ENCODE measurements around the gene SNRNP25. TPM values are rescaled to one million over a fixed set of nuclear protein-coding genes. Genes with fewer than 3 reads are reported as not detected.

SNRNP25 gene
- total and polyA plus RNA-seq, 2 of the 8 experiments (the other 6 are each of a cell fraction or from before 2014, with no cell fraction given), result 53.0 to 58.4 TPM

GRCh38 chr16:79151-80054 lies 25.8 kb downstream of the SNRNP25 start:
- Histone ChIP-seq H4K5ac (ENCODE audit: insufficient read length, low read depth, low read length) (no peak overlapping the region), H3K79me1 (ENCODE audit: low read depth, low read length) (no peaks in the 10 kb centered on the region), H2BK120ac (replicated peaks; ENCODE audit: low read depth, low read length) (no peak overlapping the region), H2BK15ac (ENCODE audit: low read length) (no peak overlapping the region), H4K8ac (ENCODE audit: extremely low read depth, insufficient read depth, low read length) (no peak overlapping the region), H3K56ac (replicated peaks; ENCODE audit: insufficient read length, low read depth, low read length) (no peak overlapping the region), H3K4me1 (replicated peaks in 1 of 4; ENCODE audit: control insufficient read depth in 3 of 4, insufficient read depth in 4 of 4, low read length in 3 of 4) (peaks cover 6 to 47% (median 28%) of the 10 kb centered on the region in 4 experiments), H3K79me2 (ENCODE audit: control insufficient read depth in 1 of 2, insufficient read depth in 2 of 2, low read length in 2 of 2) (no peaks in the 10 kb centered on the region), H3K36me3 (ENCODE audit: control insufficient read depth in 2 of 4, insufficient read depth in 4 of 4, low read length in 3 of 4) (peaks cover 0 to 2% (median 0%) of the 10 kb centered on the region in 4 experiments; a peak in 1 of 8 replicates), H4K91ac (replicated peaks; ENCODE audit: insufficient read length, low read length) (no peak overlapping the region), H2BK20ac (ENCODE audit: low read length) (no peak overlapping the region), H3K9ac (replicated peaks in 1 of 4; ENCODE audit: extremely low read depth in 1 of 4, low read depth in 3 of 4, low read length in 3 of 4) (no peak overlapping the region), H3K27me3 (replicated peaks in 1 of 4; ENCODE audit: control insufficient read depth in 3 of 4, extremely low read depth in 1 of 4, insufficient read depth in 3 of 4, low read length in 3 of 4) (peaks cover 0 to 4% (median 2%) of the 10 kb centered on the region in 4 experiments; a peak in 3 of 7 replicates), H3K14ac (ENCODE audit: insufficient read length) (no peak overlapping the region), H3K4me2 (ENCODE audit: insufficient read depth in 1 of 2, low read depth in 2 of 2, low read length in 2 of 2) (peak overlapping the region; percentile 92 to 95; a peak in 3 of 4 replicates), H2BK12ac (ENCODE audit: low read depth, low read length) (no peak overlapping the region), H3K27ac (ENCODE audit: low read depth, low read length) (no peak overlapping the region), H3K18ac (ENCODE audit: extremely low read depth, low read length) (no peak overlapping the region), H2AFZ (ENCODE audit: low read length) (no peak overlapping the region), H4K20me1 (replicated peaks in 1 of 2; ENCODE audit: control insufficient read depth in 1 of 2, insufficient read depth in 2 of 2, low read length in 2 of 2) (peaks cover 2 to 5% of the 10 kb centered on the region in 2 experiments), H3K9me3 (ENCODE audit: insufficient read depth in 2 of 2, low read depth in 1 of 2, low read length in 1 of 2) (no peaks in the 10 kb centered on the region), H2BK5ac (ENCODE audit: low read depth, low read length) (no peak overlapping the region), H2AK5ac (ENCODE audit: low read depth, low read length) (no peak overlapping the region), H3K23ac (ENCODE audit: insufficient read length) (no peak overlapping the region), H3K23me2 (ENCODE audit: low read depth, low read length) (peaks cover 15% of the 10 kb centered on the region; the same call in 1 of the 2 replicates), H3K4me3 (ENCODE audit: extremely low read depth in 1 of 4, insufficient read depth in 2 of 4, low read depth in 3 of 4, low read length in 4 of 4) (0 out of 8 replicates have a peak overlapping the region, but pooled peaks of 1 of the 4 experiments have one; percentile 61), H3K4ac (replicated peaks; ENCODE audit: insufficient read length, low read depth, low read length) (no peak overlapping the region)
- WGBS, 2 experiments (ENCODE audit: extremely low coverage in 1 of 2, insufficient coverage in 1 of 2, insufficient read length in 1 of 2, insufficient replicate concordance in 2 of 2, low coverage in 1 of 2, low lambda C conversion rate in 2 of 2, missing lambda C conversion rate in 1 of 2), result 85% methylated on average over 32 of the region's 32 CpGs; no CpG with 5 or more reads in 1 of the 2 experiments
- FAIRE-seq, result no peak
- TF ChIP-seq TBP (IDR thresholded peaks at IDR 0.05; ENCODE audit: low read depth, low read length) (no peak), ASH2L (IDR thresholded peaks at IDR 0.05; ENCODE audit: low read length) (no peak), CEBPB (IDR thresholded peaks at IDR 0.05; ENCODE audit: low read depth, low read length) (no peak), PHF8 (conservative IDR thresholded peaks at IDR 0.05; ENCODE audit: low read depth, low read length) (no peak), BCL11A (IDR thresholded peaks at IDR 0.05; ENCODE audit: low read depth in 2 of 2, low read length in 2 of 2) (no peak)
- ChIA-PET CTCF (ENCODE audit: partially characterized antibody) (interaction anchor here (1.0 to 25.7 kb wide), 4 partner anchors 10 to 102 kb away, joined by 3 to 856 read pairs (median 20); partner anchors contain the start of gene RHBDF1), POLR2A (ENCODE audit: partially characterized antibody) (interaction anchor here (1.0 to 3.2 kb wide), 7 partner anchors 9 to 26 kb away, joined by 3 to 19 read pairs (median 3); partner anchors contain the start of genes POLR3K and SNRNP25)
- no peak for DNase-seq (ENCODE audit: low read depth in 1 of 2, low spot score in 2 of 2)
